GM23338 (cell line): Measurements from ENCODE around the gene ILDR2. TPM values are rescaled to one million over a fixed set of nuclear protein-coding genes. Genes with fewer than 3 reads are reported as not detected.

Experiments used
- ATAC-seq: fragments of 200-7000 bp; cut with Tn5 transposase; 3 replicates; pipeline ENCODE4 v1.9.1; 2020
- DNase-seq: peaks from one replicate; pipeline ENCODE4 v3.0.0-alpha.2; 2015; ENCODE audit warnings: low spot score
- H2AFZ ChIP-seq: fragments of 200-600 bp; sonication (generic); 2 replicates; pipeline ENCODE4 v1.8.0; 2016; ENCODE audit warnings: antibody characterized with exemption, mild to moderate bottlenecking, moderate library complexity
- H3F3A ChIP-seq: fragments of 200-600 bp; sonication (generic); replicated peaks from 2 replicates; pipeline ENCODE4 v1.8.0; 2017; ENCODE audit warnings: antibody characterized with exemption, mixed run types, low read depth
- H3K27ac ChIP-seq: fragments of 200-600 bp; sonication (generic); 2 replicates; pipeline ENCODE4 v1.6.1; 2016; ENCODE audit warnings: low read depth
- H3K27me3 ChIP-seq: fragments of 200-600 bp; sonication (generic); 2 replicates; pipeline ENCODE4 v1.8.0; 2016; ENCODE audit warnings: mild to moderate bottlenecking, mixed run types, moderate library complexity; ENCODE audit not compliant: insufficient read depth
- H3K36me3 ChIP-seq: fragments of 200-600 bp; sonication (generic); 2 replicates; pipeline ENCODE4 v1.8.0; 2016; ENCODE audit warnings: mild to moderate bottlenecking; ENCODE audit not compliant: insufficient read depth
- H3K4me1 ChIP-seq: fragments of 200-600 bp; sonication (generic); 2 replicates; pipeline ENCODE4 v1.8.0; 2016; ENCODE audit warnings: mild to moderate bottlenecking, moderate library complexity; ENCODE audit not compliant: insufficient read depth
- H3K4me2 ChIP-seq: fragments of 200-600 bp; sonication (generic); 2 replicates; pipeline ENCODE4 v1.7.1; 2017; ENCODE audit warnings: mixed run types
- H3K4me3 ChIP-seq: fragments of 200-600 bp; sonication (generic); 2 replicates; pipeline ENCODE4 v1.6.1; 2016; ENCODE audit warnings: mixed run types
- H3K79me2 ChIP-seq: fragments of 200-600 bp; sonication (generic); replicated peaks from 2 replicates; pipeline ENCODE4 v1.8.0; 2017; ENCODE audit warnings: mild to moderate bottlenecking; ENCODE audit not compliant: insufficient read depth
- H3K9me2 ChIP-seq: fragments of 200-600 bp; sonication (generic); 2 replicates; pipeline ENCODE4 v1.8.0; 2017; ENCODE audit not compliant: insufficient read depth
- H4K20me1 ChIP-seq: fragments of 200-600 bp; sonication (generic); replicated peaks from 2 replicates; pipeline ENCODE4 v1.8.0; 2017; ENCODE audit warnings: mild to moderate bottlenecking; ENCODE audit not compliant: insufficient read depth
- H3K27ac Mint-ChIP-seq: 2 replicates; pipeline ENCODE4 v1.8.0; 2020; ENCODE audit warnings: inconsistent platforms, mild to moderate bottlenecking, moderate library complexity, mixed read lengths
- H3K27me3 Mint-ChIP-seq: 3 replicates; pipeline ENCODE4 v1.8.0; 2022; ENCODE audit warnings: low read depth, mild to moderate bottlenecking, moderate library complexity, mixed read lengths, inconsistent platforms; ENCODE audit not compliant: insufficient read depth, poor library complexity
- H3K36me3 Mint-ChIP-seq: 3 replicates; pipeline ENCODE4 v1.8.0; 2021; ENCODE audit warnings: low read depth, mild to moderate bottlenecking, inconsistent platforms, moderate library complexity, mixed read lengths
- H3K4me1 Mint-ChIP-seq: 3 replicates; pipeline ENCODE4 v1.8.0; 2020; ENCODE audit warnings: mild to moderate bottlenecking, inconsistent platforms, mixed read lengths
- H3K4me3 Mint-ChIP-seq: 3 replicates; pipeline ENCODE4 v1.8.0; 2021; ENCODE audit warnings: moderate library complexity, mild to moderate bottlenecking, inconsistent platforms, mixed read lengths
- H3K9me3 Mint-ChIP-seq: 3 replicates; pipeline ENCODE4 v1.8.0; 2020; ENCODE audit warnings: moderate library complexity, mild to moderate bottlenecking, inconsistent platforms, mixed read lengths
- CREB1 ChIP-seq: fragments of 250-450 bp; sonication (Bioruptor Pico); IDR thresholded peaks from 2 replicates; pipeline ENCODE4 v1.5.0; 2020; ENCODE audit warnings: low read depth, mild to moderate bottlenecking, moderate library complexity
- CTCF ChIP-seq, 2 experiments: fragments of 200-600 bp in 1 of 2; sonication (generic) in 1 of 2; conservative IDR thresholded peaks; 2 replicates each; pipeline versions ENCODE4 v1.5.1 to v1.6.1; 2016 to 2017; ENCODE audit warnings: antibody characterized with exemption in 2 of 2, low read depth in 2 of 2, mild to moderate bottlenecking in 2 of 2, moderate library complexity in 1 of 2
- EZH2 ChIP-seq: fragments of 200-600 bp; sonication (generic); IDR thresholded peaks from one replicate; pipeline ENCODE4 v1.8.0; 2017; ENCODE audit warnings: antibody characterized with exemption, mild to moderate bottlenecking, low read depth; ENCODE audit not compliant: unreplicated experiment
- EZH2phosphoT487 ChIP-seq: fragments of 200-600 bp; sonication (generic); IDR thresholded peaks from one replicate; pipeline ENCODE4 v1.8.1; 2018; ENCODE audit warnings: antibody characterized with exemption; ENCODE audit not compliant: unreplicated experiment
- JUNB ChIP-seq: IDR thresholded peaks from one replicate; pipeline ENCODE4 v1.6.1; 2016; ENCODE audit warnings: antibody characterized with exemption; ENCODE audit not compliant: unreplicated experiment
- NANOG ChIP-seq: IDR thresholded peaks from 2 replicates; pipeline ENCODE4 v1.6.1; 2016; ENCODE audit warnings: antibody characterized with exemption, borderline replicate concordance
- POLR2AphosphoS5 ChIP-seq: IDR thresholded peaks from 2 replicates; pipeline ENCODE4 v1.6.1; 2016; ENCODE audit warnings: antibody characterized with exemption, low read depth
- REST ChIP-seq: IDR thresholded peaks from one replicate; pipeline ENCODE4 v1.6.1; 2018; ENCODE audit warnings: antibody characterized with exemption; ENCODE audit not compliant: unreplicated experiment
- STAT1 ChIP-seq: IDR thresholded peaks from one replicate; pipeline ENCODE4 v1.6.1; 2016; ENCODE audit warnings: antibody characterized with exemption; ENCODE audit not compliant: unreplicated experiment
- ZNF114 ChIP-seq: fragments of 250-450 bp; sonication (Bioruptor Pico); IDR thresholded peaks from 2 replicates; pipeline ENCODE4 v1.5.0; 2020; ENCODE audit warnings: mild to moderate bottlenecking, moderate library complexity
- ZNF331 ChIP-seq: fragments of 250-450 bp; sonication (Bioruptor Pico); IDR thresholded peaks from 2 replicates; pipeline ENCODE4 v1.5.0; 2020; ENCODE audit warnings: low read depth, mild to moderate bottlenecking, moderate library complexity
- polyA plus RNA-seq: library from polyadenylated mRNA; unstranded; fragments of >200 nt; fragmentation: Nextera tagmentation; extraction: Ambion mirVana; gene quantifications from 2 replicates; pipeline ENCODE4 v1.2.1, GENCODE V29; 2016
- total RNA-seq: library from RNA; depleted of rRNA; stranded (reverse); fragments of >200 nt; shearing (Covaris generic); gene quantifications from 2 replicates; pipeline ENCODE4 v1.2.3, GENCODE V29; 2014
- TF ChIP-seq, protein P1 (sequence below): IDR thresholded peaks from 2 replicates; pipeline ENCODE4 v1.6.1; 2016; ENCODE audit warnings: antibody characterized with exemption

ILDR2 gene
- total and polyA plus RNA-seq, 2 experiments from 2014 or later = 0.27 to 2.4 TPM

DNA sequence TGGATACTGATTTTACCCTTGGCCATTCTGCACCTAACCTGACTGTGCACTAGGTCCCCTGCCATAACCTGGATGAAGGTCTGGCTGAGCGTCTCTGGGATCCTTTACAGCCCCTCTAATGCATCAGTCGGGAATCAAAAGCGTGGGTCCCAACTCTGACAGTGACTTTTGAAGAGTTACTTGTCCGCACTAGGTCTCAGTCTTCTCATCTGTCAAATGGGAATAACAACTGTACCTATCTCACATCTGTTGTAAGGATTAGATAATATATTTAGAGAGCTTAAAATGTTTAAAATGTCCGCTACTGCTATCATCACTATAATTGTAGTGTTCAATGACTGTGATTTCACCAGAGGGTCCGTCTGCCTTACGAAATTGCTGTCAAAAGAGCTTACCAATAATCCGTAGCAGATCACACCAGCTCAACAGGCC lies 100.0 kb downstream of the ILDR2 start (continued):
- TF ChIP-seq EZH2 = no peak
- TF ChIP-seq NANOG = no peak
- TF ChIP-seq CREB1 (CRISPR knock-in tag) = no peak
- no peak for TF ChIP-seq EZH2phosphoT487
- TF ChIP-seq, protein P1, sequence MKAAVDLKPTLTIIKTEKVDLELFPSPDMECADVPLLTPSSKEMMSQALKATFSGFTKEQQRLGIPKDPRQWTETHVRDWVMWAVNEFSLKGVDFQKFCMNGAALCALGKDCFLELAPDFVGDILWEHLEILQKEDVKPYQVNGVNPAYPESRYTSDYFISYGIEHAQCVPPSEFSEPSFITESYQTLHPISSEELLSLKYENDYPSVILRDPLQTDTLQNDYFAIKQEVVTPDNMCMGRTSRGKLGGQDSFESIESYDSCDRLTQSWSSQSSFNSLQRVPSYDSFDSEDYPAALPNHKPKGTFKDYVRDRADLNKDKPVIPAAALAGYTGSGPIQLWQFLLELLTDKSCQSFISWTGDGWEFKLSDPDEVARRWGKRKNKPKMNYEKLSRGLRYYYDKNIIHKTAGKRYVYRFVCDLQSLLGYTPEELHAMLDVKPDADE = no peak
- no peak for TF ChIP-seq STAT1
- TF ChIP-seq REST = no peak
- no peak for TF ChIP-seq ZNF114
- no peak for TF ChIP-seq ZNF331 (CRISPR knock-in tag)

DNA sequence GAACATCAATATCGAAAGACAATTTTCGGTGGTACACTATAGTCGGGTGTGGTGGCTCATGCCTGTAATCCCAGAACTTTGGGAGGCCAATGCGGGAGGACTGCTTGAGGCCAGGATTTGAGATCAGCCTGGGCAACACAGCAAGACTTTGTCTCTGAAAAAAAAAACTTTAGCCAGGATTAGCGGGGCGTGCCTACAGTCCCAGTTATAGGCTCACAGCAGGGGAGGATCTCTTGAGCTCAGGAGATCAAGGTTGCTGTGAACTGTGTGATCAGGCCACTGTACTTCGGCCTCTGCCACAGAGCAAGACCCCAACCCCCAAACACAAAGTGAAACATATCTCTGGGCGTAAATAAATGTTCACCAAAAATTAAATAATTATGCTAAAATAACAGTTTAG lies 100.9 kb downstream of the ILDR2 start:
- Mint-ChIP-seq H3K27ac (no peak overlapping the region), H3K4me1 (peaks cover 30% of the 10 kb centered on the region), H3K36me3 (peaks cover 11% of the 10 kb centered on the region; the same call in 2 of the 3 replicates), H3K9me3 (peaks cover 7% of the 10 kb centered on the region; the same call in 1 of the 3 replicates), H3K27me3 (peaks cover 6% of the 10 kb centered on the region), H3K4me3 (peak overlapping the region; percentile 95; the same call in 2 of the 3 replicates)
- Histone ChIP-seq H2AFZ (no peak overlapping the region), H3K27ac (no peak overlapping the region), H3K9me2 (no peaks in the 10 kb centered on the region), H3K4me2 (peak overlapping the region; percentile 89), H4K20me1 (peaks cover 30% of the 10 kb centered on the region), H3F3A (no peaks in the 10 kb centered on the region), H3K27me3 (no peaks in the 10 kb centered on the region), H3K4me3 (peak overlapping the region; percentile 63), H3K79me2 (peaks cover 61% of the 10 kb centered on the region), H3K4me1 (peaks cover 9% of the 10 kb centered on the region), H3K36me3 (no peaks in the 10 kb centered on the region)
- no peak for DNase-seq
- TF ChIP-seq EZH2 = no peak
- no peak for ATAC-seq

- H3K27ac Mint-ChIP-seq = no peak overlapping the region
- no peaks in the 10 kb centered on the region for H3K9me3 Mint-ChIP-seq
- ATAC-seq (no peak; the same call in 2 of the 3 replicates), DNase-seq (no peak)
- no peak overlapping the region for H3K27ac ChIP-seq
- H3K27me3 ChIP-seq = no peaks in the 10 kb centered on the region
- no peak overlapping the region for H3K4me3 ChIP-seq
- H3F3A ChIP-seq = no peaks in the 10 kb centered on the region
- no peaks in the 10 kb centered on the region for H3K9me2 ChIP-seq
- H3K36me3 Mint-ChIP-seq = peaks cover 38% of the 10 kb centered on the region
- peaks cover 26% of the 10 kb centered on the region; the same call in 2 of the 3 replicates for H3K4me1 Mint-ChIP-seq
- peaks cover 2% of the 10 kb centered on the region for H3K27me3 Mint-ChIP-seq
- H3K4me2 ChIP-seq = no peak overlapping the region
- H3K4me1 ChIP-seq = peaks cover 9% of the 10 kb centered on the region
- H4K20me1 ChIP-seq = peaks cover 41% of the 10 kb centered on the region
- no peak overlapping the region for H3K4me3 Mint-ChIP-seq
- peaks cover 11% of the 10 kb centered on the region; the same call in 1 of the 2 replicates for H3K36me3 ChIP-seq
- H3K79me2 ChIP-seq = peaks cover 75% of the 10 kb centered on the region
- TF ChIP-seq NANOG (no peak), REST (no peak), POLR2AphosphoS5 (no peak), STAT1 (no peak), CTCF (conservative IDR thresholded peaks at IDR 0.05; ENCODE audit: low read depth in 2 of 2) (no peak), EZH2 (no peak), JUNB (no peak), EZH2phosphoT487 (no peak)
- no peak overlapping the region for H2AFZ ChIP-seq
These were observed 104.8 kb downstream of the ILDR2 start for GRCh38 chr1:166870584-166870983.
